GM21529 (cell line): ENCODE measurements around the gene C14orf39.
"Not testable (repeated sequence)": the region's sequence is repeated elsewhere in the genome, so short reads cannot be mapped to it uniquely, and the experiment has no call there.

ENCODE experiments used
- ATAC-seq: cut with Tn5 transposase; IDR thresholded peaks from one replicate; pipeline ENCODE4 v1.9.1; 2021; ENCODE audit not compliant: unreplicated experiment

Gene C14orf39

GRCh38 chr14:60490270-60490669, 4.4 kb upstream of the C14orf39 start:
- no peak for ATAC-seq

GRCh38 chr14:60488175-60488574, 2.3 kb upstream of the C14orf39 start:
- no peak for ATAC-seq

GRCh38 chr14:60487211-60487610, 1.3 kb upstream of the C14orf39 start:
- ATAC-seq, result no peak

- ATAC-seq, result no peak
These were observed 736 bp downstream of the C14orf39 start for GRCh38 chr14:60485057-60485597.

- no peak for ATAC-seq
These were observed 3.1 kb downstream of the C14orf39 start for GRCh38 chr14:60482743-60483142.

GRCh38 chr14:60480248-60480647, 5.6 kb downstream of the C14orf39 start:
- not testable (repeated sequence) for ATAC-seq

- no peak for ATAC-seq
These were observed 30.0 kb downstream of the C14orf39 start for GRCh38 chr14:60455875-60456274.

- ATAC-seq, result no peak
These were observed 55.6 kb downstream of the C14orf39 start for GRCh38 chr14:60430276-60430675.

- no peak for ATAC-seq
These were observed 65.8 kb downstream of the C14orf39 start for GRCh38 chr14:60420050-60420449.

- ATAC-seq, result not testable (repeated sequence)
These were observed 88.3 kb downstream of the C14orf39 start for GRCh38 chr14:60397550-60397949.

- no peak for ATAC-seq
These were observed 89.0 kb downstream of the C14orf39 start for GRCh38 chr14:60396718-60397343.
